Fibroblast of skin of left quadriceps (primary cell): Measurements from ENCODE around the gene RANBP17.

Experiments used
- DNase-seq, 2 experiments: peaks; one replicate each; pipeline ENCODE4 v3.0.0-alpha.2; 2013; ENCODE audit warnings: low read depth in 2 of 2

Gene RANBP17

DNA sequence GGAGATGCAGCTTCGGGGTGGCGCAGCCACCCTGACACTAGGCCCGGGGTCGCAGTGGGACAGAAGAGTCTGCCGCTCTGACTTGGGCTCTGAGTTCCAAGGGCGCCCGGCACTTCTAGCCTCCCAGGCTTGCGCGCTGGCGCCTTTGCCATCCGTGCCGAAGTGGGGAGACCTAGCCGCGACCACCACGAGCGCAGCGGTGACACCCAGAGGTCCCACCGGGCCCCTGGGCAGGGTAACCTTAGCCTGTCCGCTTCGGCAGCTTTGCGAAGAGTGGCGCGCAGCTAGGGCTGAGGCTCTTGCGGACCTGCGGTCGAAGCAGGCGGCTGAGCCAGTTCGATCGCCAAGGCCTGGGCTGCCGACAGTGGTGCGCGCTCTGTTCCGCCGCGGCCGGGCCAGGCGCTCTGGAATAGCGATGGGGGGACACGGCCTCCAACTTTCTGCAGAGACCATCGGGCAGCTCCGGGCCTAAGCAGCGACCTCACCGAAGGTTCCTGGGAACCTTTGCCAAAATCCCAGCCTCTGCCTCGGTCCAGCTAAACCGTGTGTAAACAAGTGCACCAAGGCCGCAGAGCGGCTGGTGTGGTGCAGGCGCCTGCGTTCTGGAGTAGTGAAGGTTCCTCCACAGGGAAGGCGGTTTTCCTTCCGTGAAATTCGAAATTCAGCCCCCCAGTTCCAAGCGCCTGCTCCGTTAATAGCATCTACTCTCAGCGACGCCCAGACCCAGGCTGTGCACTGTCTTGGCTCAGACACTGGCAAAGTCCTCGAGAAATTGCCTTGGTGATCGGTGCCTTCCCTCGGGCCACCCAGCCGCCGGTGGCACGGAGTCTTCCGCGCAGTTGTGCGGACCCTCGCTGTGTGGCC is 454.7 kb downstream of the RANBP17 start:
- DNase-seq, result no peak

DNA sequence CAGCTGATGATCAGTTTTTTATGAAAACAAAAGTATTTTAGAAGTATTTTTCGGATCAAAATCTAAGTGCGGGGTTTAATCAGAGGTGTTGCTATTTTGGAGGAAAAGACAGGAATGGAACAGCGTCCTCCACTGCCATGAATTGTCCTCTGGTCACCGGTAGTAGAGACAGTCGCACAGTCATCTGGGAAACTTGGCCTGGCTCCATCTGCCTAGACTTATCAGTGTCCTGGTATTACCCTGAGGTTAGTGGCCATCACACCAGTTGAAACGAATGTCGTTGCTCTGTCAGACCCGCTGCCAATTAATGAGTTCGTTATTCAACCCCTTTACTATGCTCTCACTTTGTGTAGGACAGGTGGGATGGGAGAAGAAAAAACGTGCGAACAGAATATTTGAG is 455.4 kb downstream of the RANBP17 start:
- DNase-seq, result no peak

DNA sequence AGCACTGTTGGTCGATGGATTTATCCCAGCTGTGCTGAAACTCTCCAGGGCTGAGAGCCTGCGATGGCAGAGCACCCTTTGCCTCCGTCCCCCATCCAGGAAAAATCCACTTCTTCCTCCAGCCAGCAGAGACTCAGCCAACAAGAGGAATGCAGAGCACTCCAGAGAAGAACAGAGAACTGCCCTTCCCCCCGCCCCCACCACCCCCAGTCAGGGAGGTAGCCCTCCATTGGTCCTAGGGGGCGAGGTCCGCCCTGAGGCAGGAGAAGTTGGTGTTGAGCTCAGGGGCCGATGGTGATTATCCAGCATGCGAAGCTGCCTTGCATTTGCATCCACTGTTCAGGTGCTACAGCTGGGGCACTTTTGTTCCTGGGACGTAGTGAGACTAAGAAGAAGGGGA is 456.2 kb downstream of the RANBP17 start:
- no peak for DNase-seq

DNA sequence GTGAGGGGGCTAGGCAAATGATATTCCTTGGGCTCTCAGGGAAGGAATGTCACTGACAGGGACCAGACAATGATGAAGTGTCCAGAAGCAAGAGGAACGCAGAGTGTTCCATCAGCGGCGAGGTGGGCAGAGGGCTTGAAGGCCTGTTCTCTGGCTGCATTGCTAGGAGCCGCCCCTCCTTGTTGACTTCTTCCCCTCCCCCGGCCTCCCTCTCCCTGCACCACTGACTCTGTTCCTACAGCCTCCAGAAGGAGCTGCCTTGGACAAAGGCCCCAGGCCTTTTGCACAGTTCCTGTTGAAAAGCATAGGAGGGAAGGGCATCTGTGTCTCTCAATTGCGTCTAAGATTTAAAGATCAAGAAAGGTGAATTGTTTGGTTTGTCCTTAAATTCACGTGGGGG is 459.6 kb downstream of the RANBP17 start:
- DNase-seq, result no peak

DNA sequence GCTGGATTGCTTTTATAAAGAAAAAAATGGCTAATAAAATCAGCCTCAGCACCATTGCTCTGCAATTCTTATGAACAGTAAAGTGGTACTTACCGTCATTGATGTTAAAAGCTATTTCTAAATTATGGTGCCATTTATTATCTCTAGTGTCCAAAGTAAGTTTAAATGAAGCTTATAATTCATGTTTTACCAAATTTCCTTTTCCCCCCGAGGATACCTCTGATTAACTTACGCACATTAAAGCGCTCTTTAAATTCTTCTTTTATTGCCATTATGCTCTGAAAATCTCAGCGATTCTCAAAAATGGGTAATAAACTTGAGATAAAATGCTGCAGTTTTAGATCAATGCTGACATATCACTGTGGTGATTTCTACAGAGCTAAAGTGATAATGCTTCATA is 460.7 kb downstream of the RANBP17 start:
- no peak for DNase-seq

DNA sequence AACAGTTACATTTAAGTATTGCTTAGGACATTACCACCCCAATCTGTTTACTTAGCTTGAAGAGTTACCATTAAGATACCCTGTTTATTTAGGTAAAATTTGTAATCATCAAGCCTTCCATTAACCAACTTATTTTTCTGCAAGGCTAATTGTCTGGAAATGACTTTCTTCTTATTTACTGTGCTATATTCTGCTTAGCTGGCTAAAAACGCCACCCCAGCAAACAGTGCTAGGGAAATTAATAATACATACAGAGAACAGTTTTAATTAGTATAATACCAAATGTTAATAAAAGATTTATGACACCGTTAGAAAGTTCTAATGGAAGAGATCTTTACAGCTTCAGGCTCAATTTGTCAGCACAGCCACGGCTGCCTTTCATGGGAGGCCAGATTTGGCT is 461.2 kb downstream of the RANBP17 start:
- no peak for DNase-seq

DNA sequence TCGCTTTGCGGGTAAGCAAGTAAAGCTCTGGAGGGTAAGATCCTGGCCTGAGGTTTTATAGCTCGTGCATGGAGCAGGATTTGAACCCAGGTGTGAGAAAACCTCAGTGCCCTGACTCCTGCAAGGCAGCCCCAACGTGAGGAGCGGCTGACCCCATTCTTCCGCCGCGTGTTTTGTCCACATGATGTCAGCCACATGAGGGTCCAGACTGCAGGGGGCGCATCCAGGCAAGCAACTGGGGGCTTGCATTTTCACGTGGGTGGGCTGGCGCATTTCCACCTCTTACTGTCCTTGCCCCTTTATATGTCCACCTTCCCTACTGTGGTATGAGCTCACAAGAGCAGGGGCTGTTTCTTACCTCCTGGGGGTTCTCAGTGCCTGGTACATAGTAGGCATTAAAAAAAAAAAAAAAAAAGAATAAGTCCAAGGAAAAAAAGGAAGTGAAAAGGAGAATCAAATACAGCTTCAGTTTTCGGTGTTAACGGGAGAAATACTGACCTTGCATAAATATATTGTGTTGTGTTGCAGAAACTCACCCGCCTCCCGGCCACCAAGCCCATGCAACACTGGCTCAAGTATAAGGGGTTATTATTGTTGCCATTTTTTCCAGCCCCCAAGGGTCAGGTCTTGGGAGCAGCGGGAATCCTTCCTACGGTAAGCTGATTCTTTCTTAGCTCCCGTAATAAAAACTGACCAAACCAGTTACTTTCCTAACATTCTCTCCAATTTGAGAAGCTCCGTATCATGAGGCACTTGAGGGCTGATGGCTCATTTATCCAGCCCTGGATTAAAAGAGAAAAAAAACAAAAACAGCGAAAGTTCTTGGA is 462.2 kb downstream of the RANBP17 start:
- DNase-seq, result no peak

DNA sequence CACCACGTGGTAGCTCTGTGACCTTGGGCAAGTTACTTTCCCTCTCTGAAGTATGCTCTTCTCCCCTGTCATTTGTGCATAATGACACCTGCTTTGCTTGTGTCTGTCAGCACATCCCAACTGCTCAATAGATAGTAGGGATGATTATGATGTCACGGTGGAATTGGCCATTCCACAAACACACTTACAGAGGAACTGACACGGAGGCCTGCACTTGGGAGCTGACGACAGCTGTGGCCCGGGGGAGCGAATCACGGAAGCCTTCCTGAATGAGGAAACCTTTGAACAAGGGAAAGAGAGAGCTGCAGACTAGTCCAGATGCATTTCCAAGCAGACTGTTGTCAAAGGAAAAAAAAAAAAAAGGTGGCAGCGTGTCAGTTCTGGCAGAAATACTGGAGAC is 468.2 kb downstream of the RANBP17 start:
- no peak for DNase-seq

DNA sequence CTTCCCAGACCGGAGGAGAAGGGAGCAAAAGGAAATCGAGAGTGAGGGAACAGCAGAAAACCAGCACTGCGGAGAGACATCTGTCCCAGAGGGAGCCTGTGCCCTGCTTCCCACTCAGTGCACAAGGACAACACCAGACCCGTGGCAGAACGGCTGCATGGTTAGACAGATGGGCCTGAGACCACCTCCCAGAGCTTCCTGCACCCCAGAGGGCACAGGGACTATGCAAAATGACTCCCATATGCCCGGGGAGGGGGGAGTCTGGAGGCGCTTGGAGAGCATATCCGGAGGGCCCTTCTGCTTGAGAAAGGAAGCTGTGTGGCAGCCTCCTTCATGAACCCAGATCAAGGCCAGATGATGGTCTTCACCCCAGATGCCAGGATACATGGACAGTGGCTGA is 473.8 kb downstream of the RANBP17 start:
- no peak for DNase-seq

DNA sequence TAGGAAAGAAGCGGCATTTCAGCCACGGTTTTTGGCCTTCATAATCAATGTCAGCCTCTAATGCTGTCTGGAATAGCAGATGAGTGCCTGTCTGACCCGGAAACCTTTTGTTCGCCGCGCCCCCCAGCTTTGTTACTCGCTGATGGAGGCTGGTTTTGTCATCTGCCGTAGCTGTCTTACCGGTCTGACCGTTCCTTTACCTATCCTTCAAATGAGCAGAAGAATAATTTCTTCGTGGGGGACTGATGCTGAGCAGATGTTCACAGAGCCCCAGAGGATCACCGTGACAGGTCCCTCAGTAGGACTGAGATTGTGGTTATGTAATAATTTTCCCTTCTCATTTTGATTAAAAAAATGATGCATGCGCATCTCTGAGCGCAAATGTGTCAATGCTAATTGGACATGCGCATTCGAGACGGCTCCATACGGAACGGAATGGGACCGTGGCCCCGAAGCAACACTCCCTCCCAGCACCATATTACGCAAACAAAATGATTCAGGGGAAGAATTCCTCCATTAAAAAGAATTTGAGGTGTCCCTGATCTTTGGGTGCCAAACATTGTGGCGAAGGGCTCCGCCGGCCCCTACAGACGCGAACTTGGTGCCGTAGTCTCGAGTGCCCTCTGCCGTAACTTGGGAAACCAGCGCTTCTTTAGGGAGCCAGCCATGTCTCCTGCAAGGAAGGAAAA is 474.8 kb downstream of the RANBP17 start:
- peak; percentile 24 to 30 for DNase-seq

DNA sequence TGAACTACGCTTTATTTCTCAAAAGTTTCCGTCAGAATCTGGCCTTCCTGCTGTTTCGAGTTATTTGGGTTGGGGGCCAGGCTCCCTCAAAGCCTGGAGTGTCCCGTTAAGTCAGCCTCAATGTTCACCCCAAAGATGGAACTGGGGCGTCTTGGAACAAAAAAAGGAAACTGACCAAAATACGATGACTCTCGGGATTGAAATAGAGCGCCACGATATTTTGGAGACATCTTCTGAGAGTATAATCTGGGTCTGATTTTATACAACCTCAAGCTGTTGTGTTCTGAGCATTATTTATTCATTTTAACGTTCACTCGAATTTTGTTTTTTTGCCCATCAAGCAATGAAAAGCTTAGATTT is 475.4 kb downstream of the RANBP17 start:
- DNase-seq, result no peak

DNA sequence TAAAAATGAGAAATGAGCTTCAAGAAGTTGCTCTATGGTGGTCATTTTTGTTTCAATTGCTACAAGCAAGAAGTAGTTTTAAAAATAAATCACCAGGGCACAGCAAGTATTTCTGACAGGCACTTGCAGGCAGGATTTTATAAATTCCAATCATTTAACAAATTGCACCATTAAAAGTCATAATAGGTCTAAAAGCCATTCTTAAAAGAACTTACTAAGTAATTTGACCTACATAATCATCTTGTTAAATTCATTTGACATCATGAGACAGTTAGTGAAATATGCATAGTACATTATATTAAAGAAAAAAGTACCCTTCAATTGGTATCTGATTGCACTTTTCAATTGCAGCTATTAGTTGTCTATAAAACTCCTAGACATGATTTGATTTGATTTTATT is 478.2 kb downstream of the RANBP17 start:
- DNase-seq, result no peak

DNA sequence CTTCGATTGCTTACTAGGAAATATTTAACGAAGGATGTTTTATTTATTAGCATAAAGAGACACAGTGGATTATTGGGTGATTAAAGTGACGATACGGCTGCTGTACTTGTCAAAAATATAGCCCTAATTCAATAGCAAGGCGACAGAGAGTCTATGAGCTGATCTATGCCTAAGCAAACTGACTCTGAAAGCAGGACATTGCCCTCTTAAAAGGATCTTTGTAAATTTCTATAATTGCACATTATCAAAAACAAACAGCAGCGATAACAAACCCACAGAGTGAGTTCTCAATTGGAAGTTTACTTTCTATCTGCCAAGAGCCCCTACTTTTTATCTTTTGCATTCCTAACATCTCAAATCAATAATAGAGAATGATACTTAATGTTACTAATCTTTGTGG is 478.7 kb downstream of the RANBP17 start:
- DNase-seq, result no peak

DNA sequence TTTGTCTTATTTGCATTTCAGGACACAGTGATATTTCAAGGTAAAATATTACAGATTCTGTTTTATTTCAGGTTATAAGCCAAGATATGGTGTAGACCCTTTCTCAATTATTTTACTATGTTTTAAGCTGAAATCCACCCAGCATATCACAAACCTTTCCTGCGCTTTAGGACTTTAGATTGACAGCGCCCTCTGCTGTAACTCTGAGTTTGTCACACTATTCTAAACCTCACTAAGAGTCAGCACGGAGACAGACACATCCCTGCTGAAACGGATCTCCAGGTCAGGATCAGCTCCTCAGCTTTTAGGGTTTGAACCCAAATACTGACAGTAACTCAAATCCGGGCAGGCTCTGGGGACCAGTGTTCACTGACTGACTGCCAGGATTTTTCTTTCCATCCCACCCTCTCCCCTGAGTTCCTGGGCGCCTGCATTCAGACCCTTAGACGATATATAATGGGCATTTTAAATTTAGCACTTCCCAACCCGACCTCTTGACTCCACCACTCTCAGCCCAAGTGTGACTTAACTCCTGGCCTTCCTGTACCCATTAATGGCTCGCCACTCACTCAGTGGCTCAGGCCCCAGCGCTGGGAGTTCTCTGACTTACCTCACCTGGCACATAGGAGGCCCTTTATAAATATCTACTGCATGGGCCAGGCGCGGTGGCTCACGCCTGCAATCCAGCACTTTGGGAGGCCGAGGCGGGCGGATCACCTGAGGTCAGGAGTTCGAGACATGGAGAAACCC is 480.7 kb downstream of the RANBP17 start:
- DNase-seq, result peak; percentile 28 to 36

DNA sequence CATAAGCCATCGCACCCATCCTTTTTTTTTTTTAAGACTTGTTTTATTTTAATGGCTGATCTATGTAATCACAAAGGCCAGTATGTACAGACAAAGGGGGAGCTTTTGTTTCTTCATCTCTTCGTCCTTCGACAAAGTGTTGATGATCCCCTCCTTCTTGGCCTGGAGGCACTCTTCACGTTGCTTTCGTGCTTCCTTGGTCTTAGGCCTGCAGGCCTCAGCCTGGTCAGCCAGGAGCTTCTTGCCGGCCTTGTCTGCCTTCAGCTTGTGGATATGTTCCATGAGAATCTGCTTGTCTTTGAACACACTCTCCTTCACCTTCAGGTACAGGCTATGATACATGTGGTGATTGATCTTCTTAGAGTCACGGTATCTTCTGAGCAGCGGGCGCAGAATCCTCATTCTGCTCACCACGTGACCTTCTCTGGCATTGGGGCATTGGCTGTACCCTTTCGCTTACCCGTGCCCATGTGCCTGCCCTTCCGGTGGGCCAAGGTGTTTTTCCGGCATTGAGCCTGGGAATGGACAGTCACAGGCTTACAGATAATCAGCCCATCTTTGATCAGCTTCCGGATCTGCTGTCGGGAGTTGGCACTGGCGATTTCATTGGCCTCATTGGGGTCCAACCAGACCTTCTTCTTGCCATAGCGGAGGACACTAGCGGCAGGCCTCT is 483.3 kb downstream of the RANBP17 start:
- DNase-seq, result no peak
